Measurements from ENCODE around the gene C1orf232. TPM values are rescaled to one million over a fixed set of nuclear protein-coding genes. Genes with fewer than 3 reads are reported as not detected.

C1orf232 gene
- total and polyA plus RNA-seq, 2 of the 13 experiments (the other 11 are each of a cell fraction or from before 2014, with no cell fraction given), result not detected

GRCh38 chr1:26177182-26177684, 8.5 kb upstream of the C1orf232 start, which contains the start of gene CNKSR1 (continued):
- TF ChIP-seq SALL1 (CRISPR knock-in tag; IDR thresholded peaks at IDR 0.05) (peak; percentile 15; the same call in 1 of the 2 replicates), USF2 (IDR thresholded peaks at IDR 0.05; ENCODE audit: low read depth, low read length) (no peak), USF2 (CRISPR knock-in tag; IDR thresholded peaks at IDR 0.05; ENCODE audit: borderline replicate concordance) (no peak), XRCC5 (optimal IDR thresholded peaks at IDR 0.05; ENCODE audit: low read length) (peak; percentile 40), ZFP1 (CRISPR knock-in tag; IDR thresholded peaks at IDR 0.05) (no peak), DR1 (CRISPR knock-in tag; IDR thresholded peaks at IDR 0.05) (0 out of 2 replicates have a peak, but pooled peaks have one; percentile 48), HDAC1 (CRISPR knock-in tag; IDR thresholded peaks at IDR 0.05) (peak; percentile 39), TOE1 (CRISPR knock-in tag; IDR thresholded peaks at IDR 0.05) (no peak), ZNF768 (CRISPR knock-in tag; IDR thresholded peaks at IDR 0.05) (no peak; the same call in 1 of the 2 replicates), EHMT2 (IDR thresholded peaks at IDR 0.05; ENCODE audit: borderline replicate concordance, low read depth, low read length) (no peak), KLF12 (CRISPR knock-in tag; IDR thresholded peaks at IDR 0.05; ENCODE audit: borderline replicate concordance) (0 out of 2 replicates have a peak, but pooled peaks have one; percentile 34), ZNF260 (CRISPR knock-in tag; IDR thresholded peaks at IDR 0.05; ENCODE audit: borderline replicate concordance, low read depth) (no peak), AKNA (CRISPR knock-in tag; IDR thresholded peaks at IDR 0.05; ENCODE audit: borderline replicate concordance) (no peak), CBX5 (CRISPR knock-in tag; IDR thresholded peaks at IDR 0.05; ENCODE audit: borderline replicate concordance) (no peak), FOXJ3 (CRISPR knock-in tag; IDR thresholded peaks at IDR 0.05; ENCODE audit: borderline replicate concordance) (no peak), ZNF782 (CRISPR knock-in tag; IDR thresholded peaks at IDR 0.05; ENCODE audit: borderline replicate concordance) (no peak), ZNF547 (CRISPR knock-in tag; IDR thresholded peaks at IDR 0.05) (no peak), ZBTB3 (CRISPR knock-in tag; IDR thresholded peaks at IDR 0.05; ENCODE audit: borderline replicate concordance, low read depth) (no peak), BRD4 (CRISPR knock-in tag; IDR thresholded peaks at IDR 0.05) (no peak)

All from HepG2 (cell line).